ENCODE data around the gene MAPK10.

DNA sequence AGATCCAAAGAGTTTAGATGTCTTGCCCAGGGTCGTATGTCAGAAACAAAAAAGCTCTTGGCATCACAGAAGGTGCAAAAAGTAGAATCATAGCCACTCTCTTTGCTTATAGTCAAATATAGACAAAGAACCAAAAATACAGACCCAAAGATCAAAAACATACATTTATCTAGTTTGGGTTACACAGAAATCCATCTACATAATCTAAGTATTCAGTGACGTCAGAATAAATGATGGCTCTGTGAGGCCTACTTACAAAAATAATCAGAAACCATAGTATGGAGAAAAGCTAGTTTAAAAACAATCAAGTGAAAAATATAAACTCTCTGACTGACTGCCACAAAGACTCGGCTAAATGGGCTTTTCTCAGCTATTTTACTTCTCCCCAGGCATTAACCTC, 126.8 kb downstream of the MAPK10 start:
- TF ChIP-seq, protein P1, sequence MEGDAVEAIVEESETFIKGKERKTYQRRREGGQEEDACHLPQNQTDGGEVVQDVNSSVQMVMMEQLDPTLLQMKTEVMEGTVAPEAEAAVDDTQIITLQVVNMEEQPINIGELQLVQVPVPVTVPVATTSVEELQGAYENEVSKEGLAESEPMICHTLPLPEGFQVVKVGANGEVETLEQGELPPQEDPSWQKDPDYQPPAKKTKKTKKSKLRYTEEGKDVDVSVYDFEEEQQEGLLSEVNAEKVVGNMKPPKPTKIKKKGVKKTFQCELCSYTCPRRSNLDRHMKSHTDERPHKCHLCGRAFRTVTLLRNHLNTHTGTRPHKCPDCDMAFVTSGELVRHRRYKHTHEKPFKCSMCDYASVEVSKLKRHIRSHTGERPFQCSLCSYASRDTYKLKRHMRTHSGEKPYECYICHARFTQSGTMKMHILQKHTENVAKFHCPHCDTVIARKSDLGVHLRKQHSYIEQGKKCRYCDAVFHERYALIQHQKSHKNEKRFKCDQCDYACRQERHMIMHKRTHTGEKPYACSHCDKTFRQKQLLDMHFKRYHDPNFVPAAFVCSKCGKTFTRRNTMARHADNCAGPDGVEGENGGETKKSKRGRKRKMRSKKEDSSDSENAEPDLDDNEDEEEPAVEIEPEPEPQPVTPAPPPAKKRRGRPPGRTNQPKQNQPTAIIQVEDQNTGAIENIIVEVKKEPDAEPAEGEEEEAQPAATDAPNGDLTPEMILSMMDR (optimal IDR thresholded peaks at IDR 0.05 in 1 of 3, IDR thresholded peaks at IDR 0.05 in 1 of 3, conservative IDR thresholded peaks at IDR 0.05 in 1 of 3; ENCODE audit: extremely low read depth in 1 of 3, insufficient read depth in 2 of 3, low read length in 3 of 3), result no peak
- no peak for TF ChIP-seq EZH2 (IDR thresholded peaks at IDR 0.05; ENCODE audit: low read length)

All from keratinocyte (primary cell).